Smooth muscle cell (in vitro differentiated cells): ENCODE results near the gene GIPC2. TPM values are rescaled to one million over a fixed set of nuclear protein-coding genes. Genes with fewer than 3 reads are reported as not detected.

Experiments
- DNase-seq: peaks from one replicate; lab custom pipeline; 2025; ENCODE audit not compliant: unreplicated experiment; lab: John Stamatoyannopoulos, UW
- H2AFZ ChIP-seq: fragments of 200-600 bp; sonication (generic); 2 replicates; pipeline ENCODE4 v1.6.0; 2016; ENCODE audit warnings: antibody characterized with exemption, low read depth, mild to moderate bottlenecking
- H3F3A ChIP-seq: fragments of 200-600 bp; sonication (generic); 2 replicates; pipeline ENCODE4 v1.6.0; 2017; ENCODE audit warnings: antibody characterized with exemption, low read depth
- H3K27ac ChIP-seq: fragments of 200-600 bp; sonication (generic); 2 replicates; pipeline ENCODE4 v1.5.1; 2016; ENCODE audit warnings: low read depth, mild to moderate bottlenecking
- H3K27me3 ChIP-seq: fragments of 200-600 bp; sonication (generic); 2 replicates; pipeline ENCODE4 v1.6.1; 2016; ENCODE audit warnings: low read depth, mild to moderate bottlenecking
- H3K36me3 ChIP-seq: fragments of 200-600 bp; sonication (generic); 2 replicates; pipeline ENCODE4 v1.5.1; 2016; ENCODE audit warnings: low read depth
- H3K4me1 ChIP-seq: fragments of 200-600 bp; sonication (generic); 2 replicates; pipeline ENCODE4 v1.5.1; 2016; ENCODE audit warnings: low read depth
- H3K4me2 ChIP-seq: fragments of 200-600 bp; sonication (generic); 2 replicates; pipeline ENCODE4 v1.6.0; 2016; ENCODE audit warnings: mild to moderate bottlenecking
- H3K4me3 ChIP-seq: fragments of 200-600 bp; sonication (generic); 2 replicates; pipeline ENCODE4 v1.5.1; 2016; ENCODE audit warnings: mild to moderate bottlenecking
- H3K79me2 ChIP-seq: fragments of 200-600 bp; sonication (generic); 2 replicates; pipeline ENCODE4 v1.6.0; 2016; ENCODE audit warnings: low read depth, mild to moderate bottlenecking
- H3K9ac ChIP-seq: fragments of 200-600 bp; sonication (generic); 2 replicates; pipeline ENCODE4 v1.6.0; 2016; ENCODE audit warnings: low read depth
- H3K9me3 ChIP-seq: fragments of 200-600 bp; sonication (generic); replicated peaks from 2 replicates; pipeline ENCODE4 v1.5.1; 2016; ENCODE audit warnings: low read depth
- H4K20me1 ChIP-seq: fragments of 200-600 bp; sonication (generic); 2 replicates; pipeline ENCODE4 v1.6.0; 2016; ENCODE audit warnings: low read depth
- WGBS: methylation state at CpG from one replicate; pipeline ENCODE4 v1.1.7; 2016; ENCODE audit warnings: low lambda C conversion rate; 5-methylcytosine and 5-hydroxymethylcytosine counted together
- polyA plus RNA-seq: library from polyadenylated mRNA; unstranded; fragments of >200 nt; fragmentation: Nextera tagmentation; extraction: Ambion mirVana; gene quantifications from 2 replicates; pipeline ENCODE4 v1.2.1, GENCODE V29; 2016
- total RNA-seq: library from RNA; depleted of rRNA; stranded (reverse); fragments of >200 nt; gene quantifications from 2 replicates; pipeline ENCODE4 v1.2.3, GENCODE V29; 2014
- TF ChIP-seq, protein P1 (sequence below): fragments of 200-600 bp; sonication (generic); IDR thresholded peaks from 2 replicates; pipeline ENCODE4 v1.5.1; 2017; ENCODE audit warnings: borderline replicate concordance, mild to moderate bottlenecking, antibody characterized with exemption; ENCODE audit not compliant: insufficient read depth, poor library complexity, severe bottlenecking

GIPC2 gene
- total and polyA plus RNA-seq, 2 experiments from 2014 or later: 0.05 TPM; not detected in 1

GRCh38 chr1:78147031-78147430 is 101.3 kb downstream of the GIPC2 start:
- Histone ChIP-seq H3F3A (no peaks in the 10 kb centered on the region), H4K20me1 (no peaks in the 10 kb centered on the region), H3K4me3 (no peak overlapping the region), H3K9me3 (no peaks in the 10 kb centered on the region), H3K36me3 (no peaks in the 10 kb centered on the region), H3K4me2 (no peak overlapping the region), H3K9ac (no peak overlapping the region), H3K27me3 (no peaks in the 10 kb centered on the region), H2AFZ (no peak overlapping the region), H3K27ac (peak overlapping the region; percentile 3), H3K4me1 (no peaks in the 10 kb centered on the region), H3K79me2 (no peaks in the 10 kb centered on the region)
- TF ChIP-seq, protein P1, sequence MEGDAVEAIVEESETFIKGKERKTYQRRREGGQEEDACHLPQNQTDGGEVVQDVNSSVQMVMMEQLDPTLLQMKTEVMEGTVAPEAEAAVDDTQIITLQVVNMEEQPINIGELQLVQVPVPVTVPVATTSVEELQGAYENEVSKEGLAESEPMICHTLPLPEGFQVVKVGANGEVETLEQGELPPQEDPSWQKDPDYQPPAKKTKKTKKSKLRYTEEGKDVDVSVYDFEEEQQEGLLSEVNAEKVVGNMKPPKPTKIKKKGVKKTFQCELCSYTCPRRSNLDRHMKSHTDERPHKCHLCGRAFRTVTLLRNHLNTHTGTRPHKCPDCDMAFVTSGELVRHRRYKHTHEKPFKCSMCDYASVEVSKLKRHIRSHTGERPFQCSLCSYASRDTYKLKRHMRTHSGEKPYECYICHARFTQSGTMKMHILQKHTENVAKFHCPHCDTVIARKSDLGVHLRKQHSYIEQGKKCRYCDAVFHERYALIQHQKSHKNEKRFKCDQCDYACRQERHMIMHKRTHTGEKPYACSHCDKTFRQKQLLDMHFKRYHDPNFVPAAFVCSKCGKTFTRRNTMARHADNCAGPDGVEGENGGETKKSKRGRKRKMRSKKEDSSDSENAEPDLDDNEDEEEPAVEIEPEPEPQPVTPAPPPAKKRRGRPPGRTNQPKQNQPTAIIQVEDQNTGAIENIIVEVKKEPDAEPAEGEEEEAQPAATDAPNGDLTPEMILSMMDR: no peak
- 62% methylated on average over 5 of the region's 5 CpGs for WGBS
- DNase-seq: no peak

DNA sequence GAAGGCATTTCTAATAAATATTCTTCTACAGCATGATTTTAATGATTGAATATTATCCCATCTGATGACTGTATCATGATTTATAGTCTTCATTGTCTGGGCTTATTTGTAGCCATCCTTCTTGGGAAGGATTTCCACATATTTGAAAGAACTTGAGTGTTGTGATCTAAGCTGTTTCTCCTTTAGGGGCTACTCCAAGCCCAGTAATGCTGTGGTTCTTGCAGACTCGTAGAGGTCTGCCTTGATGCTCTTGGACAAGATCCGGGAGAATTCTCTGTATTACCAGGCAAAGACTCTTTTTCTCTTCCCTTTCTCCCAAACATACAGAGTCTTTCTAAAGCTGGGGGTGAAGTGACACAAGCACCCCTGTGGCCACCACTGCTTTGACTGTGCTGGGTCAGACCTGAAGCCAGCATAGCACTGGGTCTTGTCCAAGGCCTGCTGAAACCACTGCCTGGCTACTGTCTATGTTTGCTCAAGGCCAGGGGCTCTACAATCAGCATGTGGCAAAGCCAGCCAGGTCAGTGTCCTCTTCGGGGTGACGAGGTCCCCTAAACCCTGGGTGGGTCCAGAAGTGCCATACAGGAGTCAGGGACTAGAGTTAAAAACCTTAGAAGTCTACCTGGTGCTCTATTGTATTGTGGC is 107.4 kb downstream of the GIPC2 start:
- TF ChIP-seq, protein P1: no peak
- H3K36me3 ChIP-seq: no peaks in the 10 kb centered on the region
- H3K27ac ChIP-seq: no peak overlapping the region
- no peak overlapping the region for H3K4me3 ChIP-seq
- H3K9me3 ChIP-seq: no peaks in the 10 kb centered on the region
- no peak for DNase-seq
- H3K4me2 ChIP-seq: no peak overlapping the region
- 62% methylated on average over 4 of the region's 4 CpGs for WGBS
- no peak overlapping the region for H3K9ac ChIP-seq
- peaks cover 12% of the 10 kb centered on the region for H3K4me1 ChIP-seq
- H4K20me1 ChIP-seq: no peaks in the 10 kb centered on the region
- H3K79me2 ChIP-seq: no peaks in the 10 kb centered on the region
- no peaks in the 10 kb centered on the region for H3K27me3 ChIP-seq
- H2AFZ ChIP-seq: no peak overlapping the region
- no peaks in the 10 kb centered on the region for H3F3A ChIP-seq

DNA sequence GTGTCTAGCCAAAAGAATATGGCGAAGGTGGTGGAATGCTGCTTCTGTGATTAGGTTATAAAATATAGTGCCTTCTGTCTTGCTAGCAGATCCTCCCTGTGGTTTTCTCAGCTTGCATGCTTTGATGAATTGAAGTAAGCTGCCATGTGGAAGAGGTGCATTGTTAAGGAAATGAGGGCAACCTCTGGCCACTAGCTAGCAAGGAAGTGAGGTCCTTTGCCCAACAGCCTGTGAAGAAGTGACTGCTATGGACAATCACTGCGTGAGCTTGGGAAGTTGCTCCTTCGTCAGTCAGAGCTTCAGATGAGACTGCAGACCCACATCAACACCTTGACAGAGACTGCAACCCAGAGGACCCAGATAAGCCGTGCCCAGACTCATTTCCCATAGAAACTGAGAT is 109.4 kb downstream of the GIPC2 start:
- Histone ChIP-seq H3K9ac (no peak overlapping the region), H3K27me3 (no peaks in the 10 kb centered on the region), H3K4me2 (no peak overlapping the region), H2AFZ (no peak overlapping the region), H3K4me3 (no peak overlapping the region), H4K20me1 (no peaks in the 10 kb centered on the region), H3F3A (no peaks in the 10 kb centered on the region), H3K36me3 (no peaks in the 10 kb centered on the region), H3K9me3 (no peaks in the 10 kb centered on the region), H3K4me1 (peaks cover 12% of the 10 kb centered on the region), H3K27ac (no peak overlapping the region), H3K79me2 (no peaks in the 10 kb centered on the region)
- WGBS: 62% methylated on average over 4 of the region's 4 CpGs
- no peak for DNase-seq
- TF ChIP-seq, protein P1: no peak
